MM.1S (cell line): ENCODE measurements around the gene TTLL5.

Source experiments
- EZH2 ChIP-seq: fragments of 300-600 bp; sonication (generic); optimal IDR thresholded peaks from 2 replicates; pipeline ENCODE3; 2017; ENCODE audit warnings: low read depth, mild to moderate bottlenecking, antibody characterized with exemption, low read length, mixed read lengths
- EZH2phosphoT487 ChIP-seq: fragments of 300-600 bp; sonication (generic); IDR thresholded peaks from 2 replicates; pipeline ENCODE4 v1.6.1; 2018; ENCODE audit warnings: antibody characterized with exemption, low read length
- TF ChIP-seq, protein P1 (sequence below): fragments of 300-600 bp; sonication (generic); IDR thresholded peaks from 2 replicates; pipeline ENCODE4 v1.5.1; 2016; ENCODE audit warnings: antibody characterized with exemption, low read length, mixed read lengths

DNA sequence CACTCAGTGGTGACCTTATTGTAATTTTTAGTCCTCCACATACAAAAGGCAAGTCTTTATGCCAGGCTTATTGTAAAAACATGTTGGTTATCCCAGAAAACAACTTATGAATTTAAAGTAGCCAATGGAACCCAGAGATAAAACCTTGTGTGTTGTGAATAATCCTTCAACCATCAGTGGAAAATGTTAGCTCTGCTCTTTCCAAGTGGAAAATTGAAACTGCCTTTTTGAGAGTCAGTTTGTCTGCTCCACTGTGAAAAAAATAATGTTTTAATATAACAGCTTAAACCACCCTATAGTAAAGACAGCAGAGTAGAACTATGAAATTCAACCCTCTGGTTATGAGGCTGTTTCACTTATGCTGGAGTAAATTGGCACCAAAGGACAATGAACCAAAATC lies 112.0 kb downstream of the TTLL5 start:
- TF ChIP-seq, protein P1, sequence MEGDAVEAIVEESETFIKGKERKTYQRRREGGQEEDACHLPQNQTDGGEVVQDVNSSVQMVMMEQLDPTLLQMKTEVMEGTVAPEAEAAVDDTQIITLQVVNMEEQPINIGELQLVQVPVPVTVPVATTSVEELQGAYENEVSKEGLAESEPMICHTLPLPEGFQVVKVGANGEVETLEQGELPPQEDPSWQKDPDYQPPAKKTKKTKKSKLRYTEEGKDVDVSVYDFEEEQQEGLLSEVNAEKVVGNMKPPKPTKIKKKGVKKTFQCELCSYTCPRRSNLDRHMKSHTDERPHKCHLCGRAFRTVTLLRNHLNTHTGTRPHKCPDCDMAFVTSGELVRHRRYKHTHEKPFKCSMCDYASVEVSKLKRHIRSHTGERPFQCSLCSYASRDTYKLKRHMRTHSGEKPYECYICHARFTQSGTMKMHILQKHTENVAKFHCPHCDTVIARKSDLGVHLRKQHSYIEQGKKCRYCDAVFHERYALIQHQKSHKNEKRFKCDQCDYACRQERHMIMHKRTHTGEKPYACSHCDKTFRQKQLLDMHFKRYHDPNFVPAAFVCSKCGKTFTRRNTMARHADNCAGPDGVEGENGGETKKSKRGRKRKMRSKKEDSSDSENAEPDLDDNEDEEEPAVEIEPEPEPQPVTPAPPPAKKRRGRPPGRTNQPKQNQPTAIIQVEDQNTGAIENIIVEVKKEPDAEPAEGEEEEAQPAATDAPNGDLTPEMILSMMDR, result no peak
- no peak for TF ChIP-seq EZH2
- TF ChIP-seq EZH2phosphoT487, result no peak
